Frontal cortex (tissue), 4 donors: ENCODE measurements around the gene CATSPERE. TPM values are rescaled to one million over a fixed set of nuclear protein-coding genes. Genes with fewer than 3 reads are reported as not detected.
"Not testable (repeated sequence)": the region's sequence is repeated elsewhere in the genome, so short reads cannot be mapped to it uniquely, and the experiment has no call there.

ENCODE experiments used
- DNase-seq, 2 donors: peaks; one replicate each; pipeline ENCODE4 v3.0.0; 2012; ENCODE audit warnings: low spot score in 2 of 2
- FAIRE-seq: peaks from 2 replicates; lab custom pipeline; 2012; peaks lifted over from hg19 to GRCh38; lab: Jason Lieb, UNC
- total RNA-seq: library from RNA; depleted of rRNA; stranded (reverse); fragments of >200 nt; gene quantifications from one replicate; pipeline ENCODE4 v1.2.3, GENCODE V29; 2014
- donor health status: control.
- donor health status: control.
- donor health status: control.

Gene CATSPERE
- total RNA-seq, 1 donor from 2014 or later = 2.0 TPM

DNA sequence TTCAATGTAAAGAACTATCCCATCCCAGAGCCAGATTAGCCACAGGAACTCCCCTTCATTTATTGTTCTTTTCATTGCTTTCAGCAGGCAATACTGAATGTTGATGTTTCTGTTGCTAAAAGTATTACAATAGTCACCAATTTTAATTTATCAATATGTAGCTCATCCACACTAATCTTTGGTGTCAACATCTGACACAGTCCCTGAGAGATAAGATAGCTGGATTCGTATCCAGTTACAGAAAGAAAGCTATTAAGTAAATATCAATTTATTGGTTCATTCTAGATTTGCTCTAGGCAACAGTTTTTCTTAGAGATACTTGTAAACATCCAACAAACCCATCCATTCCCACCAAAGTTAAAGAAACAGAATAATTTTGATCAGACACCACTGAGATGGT, 14.0 kb upstream of the CATSPERE start:
- no peak for DNase-seq
- FAIRE-seq = no peak

GRCh38 chr1:244447552-244447951, 13.5 kb upstream of the CATSPERE start:
- FAIRE-seq (no peak), DNase-seq (no peak)

DNA sequence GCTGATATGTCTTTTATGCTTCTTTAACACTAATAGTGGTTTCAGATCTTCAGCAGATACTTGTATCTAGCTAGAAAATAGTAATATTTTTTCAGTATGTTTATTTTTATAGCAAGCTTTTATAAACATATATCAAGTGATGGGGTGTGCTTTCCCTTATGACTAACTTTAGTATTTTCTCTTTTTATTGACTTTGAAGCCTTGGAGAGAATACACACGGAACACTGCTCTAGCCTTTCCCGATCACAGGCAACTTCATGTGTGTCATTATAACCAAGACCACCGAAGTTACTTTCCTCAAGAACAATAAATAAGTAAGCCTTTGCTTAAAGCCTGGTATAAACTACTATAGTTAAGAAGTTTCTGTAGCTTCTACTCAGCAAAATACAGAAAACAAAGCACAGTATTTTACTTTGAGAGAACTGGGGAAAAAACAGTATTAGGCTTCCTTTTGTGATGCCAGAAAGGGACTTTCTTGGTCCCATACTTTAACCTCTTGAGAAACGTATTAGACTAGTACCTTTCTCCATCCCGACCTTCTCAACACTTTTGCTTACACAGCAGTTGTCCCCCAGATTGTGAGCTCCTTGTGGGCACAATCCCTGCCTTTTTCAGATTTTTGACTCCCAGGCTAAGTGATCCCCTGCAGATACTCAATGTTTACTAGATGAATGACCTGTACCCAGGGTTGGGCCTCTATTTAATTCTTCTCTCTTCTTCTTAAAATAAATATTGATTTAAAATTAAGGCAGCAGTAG, 12.6 kb upstream of the CATSPERE start:
- no peak for FAIRE-seq

GRCh38 chr1:244449936-244450508, 11.1 kb upstream of the CATSPERE start:
- FAIRE-seq (no peak), DNase-seq (no peak)

More for the DNA sequence above, 12.6 kb upstream of the CATSPERE start:
- no peak for DNase-seq

DNA sequence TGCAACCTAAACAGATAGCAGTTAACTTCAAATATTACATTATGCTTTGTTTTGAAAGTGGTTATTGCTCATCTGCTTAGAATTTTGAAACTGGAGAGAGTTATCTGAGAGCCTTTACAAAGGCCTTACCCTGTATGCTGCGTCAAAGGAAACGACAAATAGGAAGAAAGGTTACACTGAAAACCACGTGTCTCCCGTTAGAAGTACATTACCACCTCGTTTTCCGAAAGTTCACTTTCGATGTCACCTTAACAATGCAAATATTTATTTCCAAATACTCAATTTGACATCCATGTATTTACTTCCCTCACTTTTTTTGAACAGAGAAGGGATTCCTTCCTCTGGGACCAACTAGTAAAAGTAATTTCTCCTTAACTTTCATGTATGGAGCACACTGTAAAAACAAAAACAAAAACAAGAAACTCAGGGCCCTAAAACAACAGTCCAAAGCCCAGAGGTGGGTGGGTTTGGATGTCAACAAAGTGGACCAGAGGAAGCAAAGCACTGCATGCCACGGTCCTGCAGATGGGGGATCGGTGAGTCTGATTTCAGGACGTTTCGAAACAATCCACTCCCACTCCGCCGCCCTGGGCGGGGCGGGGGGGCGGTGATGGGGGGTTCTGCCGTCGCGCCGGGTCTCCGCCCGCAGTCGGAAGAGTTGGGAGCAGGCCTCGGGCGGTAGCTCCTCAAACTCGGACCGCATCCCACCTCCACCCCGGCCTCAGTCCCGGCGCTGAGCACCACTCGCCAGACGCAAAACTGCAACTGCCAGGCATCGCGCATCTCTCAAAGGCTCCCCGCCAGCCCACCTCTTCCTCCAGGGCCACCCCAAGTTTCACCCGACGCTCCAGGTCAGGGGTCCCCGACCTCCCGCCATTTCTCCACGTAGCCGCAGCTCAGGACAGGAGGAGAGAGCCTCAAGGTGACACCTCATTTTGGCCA, 10.2 kb upstream of the CATSPERE start:
- no peak for DNase-seq
- no peak for FAIRE-seq

- FAIRE-seq = no peak
- peak in 1 of 2 donors; percentile 30 for DNase-seq
These were observed 9.5 kb upstream of the CATSPERE start, which contains the start of gene ADSS2 for GRCh38 chr1:244451539-244451950. Gene ADSS2 (minus strand): TSS chr1:244451909. CDS start chr1:244451817, 92 bp downstream.

DNA sequence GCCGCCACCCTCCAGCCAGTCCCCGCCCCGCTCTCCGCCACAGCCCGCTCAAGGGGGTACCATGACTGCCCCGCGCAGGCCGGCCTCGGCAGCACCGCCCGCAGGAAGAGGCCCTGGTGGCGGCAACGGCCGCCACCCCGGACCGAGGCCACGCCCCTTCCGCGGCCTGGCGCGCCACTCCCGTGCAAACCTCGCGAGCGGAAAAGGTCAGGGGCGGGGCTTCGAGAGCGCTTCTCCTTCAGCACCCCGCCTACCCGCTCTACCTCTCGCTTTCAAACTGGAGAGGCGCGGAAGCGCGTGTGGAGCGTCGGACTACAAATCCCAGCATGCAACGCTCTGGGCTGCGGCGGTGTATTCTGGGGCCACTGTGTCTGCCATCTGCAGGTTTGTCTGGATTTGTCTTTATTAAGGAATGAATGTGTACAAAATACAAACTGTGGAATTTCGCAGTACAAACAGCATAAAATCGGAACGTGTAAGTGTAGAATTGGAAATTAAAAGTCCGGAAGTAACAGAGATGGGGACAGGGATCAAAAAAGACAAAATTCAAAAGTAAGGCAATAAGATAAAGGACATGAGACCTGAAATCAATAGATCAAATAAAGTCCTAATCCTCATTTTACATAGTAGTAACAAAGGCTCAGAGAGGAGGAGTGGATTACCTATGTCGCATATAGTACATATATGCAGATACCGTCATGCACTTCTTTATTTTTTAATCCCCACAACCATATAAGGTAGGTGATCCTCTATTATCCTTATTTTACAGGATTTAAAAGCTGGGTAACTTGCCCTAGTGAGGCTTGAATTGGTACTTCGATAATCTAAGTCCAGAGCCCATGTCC, 8.9 kb upstream of the CATSPERE start:
- FAIRE-seq = peak; percentile 76
- DNase-seq = peak; percentile 94 to 95

DNA sequence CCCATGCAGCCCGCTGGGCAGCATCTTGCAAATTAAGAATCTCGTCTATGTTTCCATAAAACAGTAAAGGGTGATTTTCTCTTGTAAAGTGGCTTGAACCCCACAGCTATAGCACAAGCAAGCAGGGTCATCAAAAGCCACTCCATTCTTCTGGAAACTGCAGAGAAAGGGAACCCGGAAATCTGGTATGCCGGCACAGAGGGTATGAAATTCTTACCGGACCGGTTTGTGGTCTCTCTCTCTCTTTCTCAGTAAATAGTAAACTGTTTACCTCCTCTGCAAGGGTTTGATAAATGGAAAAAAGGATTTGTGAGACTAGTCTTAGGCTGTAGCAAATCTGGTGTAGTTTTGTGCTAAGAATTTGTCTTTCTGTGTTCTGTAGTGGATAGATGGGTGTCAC, 6.7 kb upstream of the CATSPERE start:
- DNase-seq = no peak

GRCh38 chr1:244456586-244456985, 4.5 kb upstream of the CATSPERE start:
- no peak for DNase-seq
- no peak for FAIRE-seq

More for the DNA sequence above, 6.7 kb upstream of the CATSPERE start:
- no peak for FAIRE-seq

DNA sequence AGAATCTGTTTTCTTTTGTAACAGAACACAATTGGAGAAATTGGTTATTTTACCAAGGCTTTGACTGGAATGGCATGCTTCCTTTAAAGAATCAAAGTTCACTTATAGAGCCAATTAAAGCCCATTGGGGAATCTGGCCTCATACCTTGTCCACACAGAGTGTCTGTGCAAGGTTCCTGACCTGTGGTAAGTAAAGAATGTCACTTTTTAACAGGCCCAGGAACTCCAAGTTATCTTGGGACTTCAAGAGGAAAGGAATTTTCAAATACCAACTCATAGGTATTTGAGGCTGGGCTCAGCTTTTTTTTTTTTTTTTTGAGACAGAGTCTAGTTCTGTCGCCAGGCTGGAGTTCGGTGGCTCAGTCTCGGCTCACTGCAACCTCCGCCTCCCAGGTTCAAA, 2.3 kb upstream of the CATSPERE start:
- DNase-seq (no peak), FAIRE-seq (no peak)

DNA sequence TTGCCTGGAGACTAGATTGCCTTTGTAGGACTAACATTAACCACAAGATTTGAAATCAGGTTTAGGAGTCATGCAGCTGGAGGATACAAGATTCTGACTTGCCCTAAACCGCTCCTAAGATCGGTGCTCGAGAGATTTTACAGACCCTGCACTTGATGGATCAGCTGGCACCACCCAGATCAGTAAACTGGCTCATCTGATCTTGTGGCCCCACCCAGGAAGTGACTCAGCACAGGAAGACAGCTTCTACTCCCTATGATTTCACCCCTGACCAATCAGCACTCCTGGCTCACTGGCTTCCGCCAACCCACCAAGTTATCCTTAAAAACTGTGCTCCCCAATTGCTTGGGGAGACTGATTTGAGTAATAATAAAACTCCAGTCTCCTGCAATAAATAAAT, 876 bp upstream of the CATSPERE start:
- DNase-seq (no peak), FAIRE-seq (no peak)

DNA sequence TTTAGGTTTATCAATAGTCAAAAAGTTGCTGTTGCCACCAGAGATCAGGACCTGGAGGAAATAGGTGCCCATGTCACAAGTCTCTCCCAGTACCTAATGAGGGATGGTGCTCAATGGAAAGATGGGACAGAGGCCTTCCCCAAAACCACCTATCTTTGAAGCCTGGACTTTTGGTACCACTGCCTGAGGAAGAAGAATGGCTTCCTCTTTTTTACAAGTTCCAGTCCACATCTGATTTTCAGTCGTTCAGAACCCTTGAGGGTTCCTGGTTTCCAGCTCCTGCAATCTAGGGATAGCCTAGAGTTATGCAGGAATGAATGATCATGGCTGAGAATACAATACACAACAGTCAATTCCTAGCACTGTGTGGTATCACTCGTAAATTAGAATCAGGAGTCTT, 5.7 kb downstream of the CATSPERE start:
- FAIRE-seq = no peak
- no peak for DNase-seq

DNA sequence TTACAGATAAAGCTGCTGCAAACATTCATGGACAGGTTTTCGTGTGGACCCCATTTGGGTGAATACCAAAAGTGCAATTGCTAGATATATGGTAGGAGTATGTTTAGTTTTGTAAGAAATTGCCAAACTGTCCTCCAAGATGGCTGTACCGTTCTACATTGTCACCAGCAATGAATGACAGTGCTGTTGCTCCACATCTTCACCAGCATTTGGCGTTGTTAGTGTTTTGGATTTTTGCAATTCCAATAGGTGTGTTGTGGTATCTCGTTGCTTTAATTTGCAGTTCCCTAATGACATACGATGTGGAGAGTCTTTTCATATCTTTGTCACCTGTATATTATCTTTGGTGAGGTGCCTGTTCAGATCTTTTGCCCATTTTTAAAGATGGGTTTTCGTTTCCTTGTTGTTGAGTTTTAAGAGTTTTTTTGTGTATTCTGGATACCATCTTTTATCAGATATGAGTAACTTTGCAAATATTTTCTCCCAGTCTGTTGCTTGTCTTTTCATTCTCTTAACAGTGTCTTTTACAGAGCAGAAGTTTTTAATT, 12.1 kb downstream of the CATSPERE start:
- DNase-seq = no peak
- no peak for FAIRE-seq

DNA sequence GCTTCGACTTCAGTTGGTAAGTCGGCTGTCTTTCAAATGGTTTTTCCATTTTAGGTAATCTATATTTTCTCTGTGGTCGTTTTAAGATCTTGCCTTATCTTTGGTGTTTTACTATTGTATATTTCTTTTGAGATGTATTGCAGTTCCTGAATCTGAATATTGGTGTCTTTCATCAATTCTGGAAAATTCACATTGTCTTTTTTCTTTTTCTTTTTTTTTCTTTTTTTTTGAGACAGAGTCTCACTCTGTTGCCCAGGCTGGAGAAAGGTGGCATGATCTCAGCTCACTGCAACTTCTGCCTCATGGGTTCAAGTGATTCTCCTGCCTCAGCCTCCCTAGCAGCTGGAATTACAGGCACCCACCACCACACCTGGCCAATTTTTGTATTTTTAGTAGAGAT, 23.9 kb downstream of the CATSPERE start:
- not testable (repeated sequence) for FAIRE-seq

GRCh38 chr1:244494653-244495052, 33.6 kb downstream of the CATSPERE start:
- FAIRE-seq (no peak), DNase-seq (no peak)

More for the DNA sequence above, 23.9 kb downstream of the CATSPERE start:
- not testable (repeated sequence) for DNase-seq

GRCh38 chr1:244496186-244496585, 35.1 kb downstream of the CATSPERE start:
- no peak for FAIRE-seq

GRCh38 chr1:244497805-244498204, 36.7 kb downstream of the CATSPERE start:
- DNase-seq (no peak), FAIRE-seq (no peak)

More at GRCh38 chr1:244496186-244496585, 35.1 kb downstream of the CATSPERE start:
- no peak for DNase-seq

DNA sequence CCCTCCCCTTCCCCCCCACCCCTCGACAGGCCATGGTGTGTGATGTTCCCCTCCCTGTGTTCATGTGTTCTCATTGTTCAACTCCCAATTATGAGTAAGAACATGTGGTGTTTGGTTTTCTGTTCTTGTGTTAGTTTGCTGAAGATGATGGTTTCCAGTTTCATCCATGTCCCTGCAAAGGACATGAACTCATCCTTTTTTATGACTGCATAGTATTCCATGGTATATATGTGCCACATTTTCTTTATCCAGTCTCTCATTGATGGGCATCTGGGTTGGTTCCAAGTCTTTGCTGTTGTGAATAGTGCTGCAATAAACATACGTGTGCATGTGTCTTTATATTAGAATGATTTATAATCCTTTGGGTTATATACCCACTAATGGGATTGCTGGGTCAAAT, 38.4 kb downstream of the CATSPERE start:
- not testable (repeated sequence) for DNase-seq, FAIRE-seq

DNA sequence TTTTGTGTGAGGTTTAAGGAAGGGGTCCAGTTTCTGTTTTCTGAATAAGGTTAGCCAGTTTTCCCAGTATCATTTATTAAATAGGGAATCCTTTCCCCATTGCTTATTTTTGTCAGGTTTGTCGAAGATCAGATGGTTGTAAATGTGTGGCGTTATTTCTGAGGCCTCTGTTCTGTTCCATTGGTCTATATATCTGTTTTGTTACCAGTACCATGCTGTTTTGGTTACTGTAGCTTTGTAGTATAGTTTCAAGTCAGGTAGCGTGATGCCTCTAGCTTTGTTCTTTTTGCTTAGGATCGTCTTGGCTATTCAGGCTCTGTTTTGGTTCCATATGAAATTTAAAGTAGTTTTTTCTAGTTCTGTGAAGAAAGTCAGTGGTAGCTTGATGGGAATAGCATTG, 39.4 kb downstream of the CATSPERE start:
- DNase-seq, FAIRE-seq: not testable (repeated sequence)
